ENCODE results near the gene CD5L. TPM values are rescaled to one million over a fixed set of nuclear protein-coding genes. Genes with fewer than 3 reads are reported as not detected.

CD5L gene
- total RNA-seq, 6 experiments from 2014 or later: 0.92 to 53.9 (median 10.2) TPM

DNA sequence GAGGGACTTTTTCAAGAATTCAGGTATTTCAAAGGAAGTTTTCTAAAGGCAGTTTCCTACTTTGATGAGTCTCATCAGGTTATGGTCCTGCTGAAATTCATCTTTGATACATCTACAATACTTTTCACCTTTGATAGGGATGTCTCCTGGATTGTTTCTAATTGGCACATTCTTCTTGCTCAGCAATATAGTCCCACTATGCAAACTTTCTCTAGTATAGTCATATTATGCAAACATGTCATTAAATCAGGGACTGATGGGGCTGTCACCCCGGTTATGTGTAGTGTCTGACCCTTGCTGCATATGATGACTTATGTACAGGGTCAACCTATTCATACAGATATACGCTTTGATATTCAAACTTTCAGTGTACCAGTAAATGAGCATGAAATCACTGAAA, 21.3 kb downstream of the CD5L start:
- H3K4me3 ChIP-seq: no peak overlapping the region
- H3K27ac ChIP-seq: no peak overlapping the region
- H3K27me3 ChIP-seq: no peaks in the 10 kb centered on the region
- ATAC-seq (no peak), DNase-seq (no peak)
- H3K9me3 ChIP-seq: no peaks in the 10 kb centered on the region
- H3K4me1 ChIP-seq: no peaks in the 10 kb centered on the region
- no peaks in the 10 kb centered on the region for H3K36me3 ChIP-seq
- intact Hi-C loops (cut with DNase I): no loop called here
- 40% methylated on average over 2 of the region's 2 CpGs for WGBS (ENCODE audit: insufficient coverage, low coverage, low lambda C conversion rate, missing lambda C conversion rate)
- TF ChIP-seq POLR2A (IDR thresholded peaks at IDR 0.05) (no peak), CTCF (IDR thresholded peaks at IDR 0.05) (no peak)

DNA sequence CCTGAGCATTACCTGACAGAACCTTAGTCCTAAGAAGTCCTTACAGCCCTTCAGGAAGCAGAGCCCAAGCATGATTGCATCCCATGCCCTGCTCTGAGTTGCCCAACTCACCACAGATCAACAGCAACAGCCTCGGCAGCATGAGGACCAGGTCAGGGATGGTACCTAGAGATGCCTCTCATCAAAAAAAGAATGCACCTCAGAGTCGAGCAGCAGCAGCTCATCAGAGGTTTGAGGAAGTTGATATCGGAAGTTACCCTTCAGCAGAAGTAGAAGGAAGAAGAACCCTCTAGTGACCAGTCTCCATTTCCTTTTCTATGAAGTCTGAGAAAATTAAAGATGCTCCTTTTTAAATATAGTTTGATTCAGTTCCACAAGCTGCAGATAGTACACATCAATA, 21.7 kb downstream of the CD5L start, which contains the start of gene FCRL1:
Gene FCRL1, minus strand, starts transcription at position 225 of the 400 bp plus-strand sequence. Its CDS starts 83 bp downstream, at position 142.
- Histone ChIP-seq H3K4me1 (no peaks in the 10 kb centered on the region), H3K4me3 (no peak within 1 kb of the TSS), H3K27ac (no peak within 1 kb of the TSS), H3K36me3 (no peaks in the 10 kb centered on the region), H3K9me3 (no peaks in the 10 kb centered on the region), H3K27me3 (no peaks in the 10 kb centered on the region)
- no peak for DNase-seq
- ATAC-seq: peak in 2 of 4 donors; percentile 19 to 28
- no peak for TF ChIP-seq CTCF (IDR thresholded peaks at IDR 0.05)
- TF ChIP-seq POLR2A (IDR thresholded peaks at IDR 0.05): no peak
- intact Hi-C loops (cut with DNase I): no loop called here
- 22% methylated on average over 2 of the region's 3 CpGs for WGBS (ENCODE audit: insufficient coverage, low coverage, low lambda C conversion rate, missing lambda C conversion rate)

- Histone ChIP-seq H3K27ac (no peak overlapping the region), H3K27me3 (no peaks in the 10 kb centered on the region), H3K4me3 (no peak overlapping the region), H3K4me1 (no peaks in the 10 kb centered on the region), H3K9me3 (no peaks in the 10 kb centered on the region), H3K36me3 (no peaks in the 10 kb centered on the region)
- DNase-seq (no peak), ATAC-seq (no peak)
- TF ChIP-seq CTCF (IDR thresholded peaks at IDR 0.05) (no peak), POLR2A (IDR thresholded peaks at IDR 0.05) (no peak)
- 61% methylated on average over 2 of the region's 2 CpGs for WGBS (ENCODE audit: insufficient coverage, low coverage, low lambda C conversion rate, missing lambda C conversion rate)
- intact Hi-C loops (cut with DNase I): no loop called here
These were observed 22.4 kb downstream of the CD5L start for GRCh38 chr1:157819215-157819614.

- H3K4me3 ChIP-seq: no peak overlapping the region
- H3K27me3 ChIP-seq: no peaks in the 10 kb centered on the region
- H3K9me3 ChIP-seq: no peaks in the 10 kb centered on the region
- H3K36me3 ChIP-seq: no peaks in the 10 kb centered on the region
- 13% methylated on average over 1 of the region's 1 CpG for WGBS (ENCODE audit: insufficient coverage, low coverage, low lambda C conversion rate, missing lambda C conversion rate)
- no peak overlapping the region for H3K27ac ChIP-seq
- no peaks in the 10 kb centered on the region for H3K4me1 ChIP-seq
- DNase-seq (no peak), ATAC-seq (no peak)
- TF ChIP-seq POLR2A (IDR thresholded peaks at IDR 0.05): no peak
- no peak for TF ChIP-seq CTCF (IDR thresholded peaks at IDR 0.05)
- intact Hi-C loops (cut with DNase I): no loop called here
These were observed 28.3 kb downstream of the CD5L start for GRCh38 chr1:157813269-157813668.

Data from right lobe of liver (tissue), 6 donors.